ENCODE results near the gene MAGI2. TPM values are rescaled to one million over a fixed set of nuclear protein-coding genes. Genes with fewer than 3 reads are reported as not detected.

Gene MAGI2
- total and polyA plus RNA-seq, 2 donors (not counting 3 experiments of a cell fraction or from before 2014, with no cell fraction given), result 0.28 to 6.0 TPM

GRCh38 chr7:78377532-78377931 lies 1075.9 kb downstream of the MAGI2 start:
- H3K79me2 ChIP-seq (ENCODE audit: control insufficient read depth, insufficient read depth, low read length), result no peaks in the 10 kb centered on the region
- ChIA-PET POLR2A (no interaction called here), CTCF (interaction anchor here (1.9 kb wide), 1 partner anchor 14 kb away, joined by 5 read pairs; no protein-coding TSS in a partner anchor)
- no peaks in the 10 kb centered on the region for H3K36me3 ChIP-seq (ENCODE audit: control insufficient read depth in 2 of 2, extremely low read depth in 1 of 2, insufficient read depth in 2 of 2, low read length in 2 of 2)
- no peak overlapping the region for H3K4me2 ChIP-seq (ENCODE audit: insufficient read depth, low read length)
- FAIRE-seq, result no peak
- dilution Hi-C loops (cut with MboI; ENCODE audit: extremely low pct_ligation_motif_present, low sequenced_read_pairs) (no loop called here), intact Hi-C loops (cut with micrococcal nuclease) (no loop called here)
- no peak overlapping the region for H2AFZ ChIP-seq (ENCODE audit: low read depth, low read length)
- no peak overlapping the region for H3K27ac ChIP-seq (ENCODE audit: insufficient read depth, low read depth, low read length)
- H3K4me3 ChIP-seq (replicated peaks in 1 of 3; ENCODE audit: insufficient read depth in 1 of 3, low read depth in 1 of 3, low read length in 3 of 3), result no peak overlapping the region
- TF ChIP-seq POLR2AphosphoS5 (IDR thresholded peaks at IDR 0.05; ENCODE audit: insufficient read depth, low read depth, low read length) (no peak), FOS (IDR thresholded peaks at IDR 0.05; ENCODE audit: borderline replicate concordance, insufficient read depth, low read length) (no peak), GATA2 (IDR thresholded peaks at IDR 0.05; ENCODE audit: insufficient read depth, insufficient read length, low read depth, low read length) (no peak), MAX (IDR thresholded peaks at IDR 0.05; ENCODE audit: insufficient read depth, insufficient read length) (no peak), POLR2A (IDR thresholded peaks at IDR 0.05; ENCODE audit: low read depth, low read length) (no peak), JUN (IDR thresholded peaks at IDR 0.05; ENCODE audit: borderline replicate concordance, insufficient read depth, insufficient read length, low read depth) (no peak), EZH2 (IDR thresholded peaks at IDR 0.05; ENCODE audit: borderline replicate concordance, low read depth, low read length, severe bottlenecking) (no peak), MYC (IDR thresholded peaks at IDR 0.05; ENCODE audit: low read depth, low read length) (no peak), CTCF (IDR thresholded peaks at IDR 0.05; ENCODE audit: extremely low read depth in 1 of 2, insufficient read depth in 1 of 2, low read depth in 1 of 2, low read length in 2 of 2) (no peak)
- no peaks in the 10 kb centered on the region for H4K20me1 ChIP-seq (replicated peaks; ENCODE audit: control insufficient read depth, extremely low read depth, insufficient read depth, low read length)
- H3K9ac ChIP-seq (replicated peaks; ENCODE audit: extremely low read depth, insufficient read depth, low read length), result no peak overlapping the region
- no peaks in the 10 kb centered on the region for H3K27me3 ChIP-seq (ENCODE audit: control insufficient read depth in 2 of 2, insufficient read depth in 2 of 2, low read length in 2 of 2)
- DNase-seq (ENCODE audit: low read depth, low spot score), result no peak
- H3K4me1 ChIP-seq (ENCODE audit: control insufficient read depth, extremely low read depth, insufficient read depth, low read length), result no peaks in the 10 kb centered on the region
- BruUV-seq (replicated peaks), result no TSS peak
- no peaks in the 10 kb centered on the region for H3K9me3 ChIP-seq (replicated peaks; ENCODE audit: control insufficient read depth, insufficient read depth, low read length)
- no peaks in the 10 kb centered on the region for H3K9me1 ChIP-seq (replicated peaks; ENCODE audit: control insufficient read depth, extremely low read depth, insufficient read depth, low read length)
